PC-9 (cell line): ENCODE data around the gene POLRMT. TPM values are rescaled to one million over a fixed set of nuclear protein-coding genes. Genes with fewer than 3 reads are reported as not detected.
"Not testable (repeated sequence)": the region's sequence is repeated elsewhere in the genome, so short reads cannot be mapped to it uniquely, and the experiment has no call there.

Experiments
- BruUV-seq: library from RNA; stranded (reverse); fragments of 400-500 nt; replicated peaks from 2 replicates; lab custom pipeline; 2021; lab: Mats Ljungman, UMichigan
- CTCF ChIA-PET: fragments of 300-600 bp; sonication (Branson Sonifier 250); formaldehyde crosslinking; loops from one replicate; lab custom pipeline; 2022; ENCODE audit warnings: antibody characterized with exemption; lab: Charles Lee
- POLR2A ChIA-PET: fragments of 300-600 bp; sonication (Branson Sonifier 250); formaldehyde crosslinking; loops from one replicate; lab custom pipeline; 2022; ENCODE audit warnings: antibody characterized with exemption; ENCODE audit not compliant: unreplicated experiment; lab: Charles Lee
- DNase-seq, 2 experiments: peaks; one replicate each; pipeline versions ENCODE4 v3.0.0 to v3.0.0-alpha.2; 2015 to 2022; ENCODE audit warnings: mixed read lengths in 1 of 2
- H2AFZ ChIP-seq: fragments of 200-600 bp; sonication (generic); 2 replicates; pipeline ENCODE4 v1.8.1; 2017; ENCODE audit warnings: antibody characterized with exemption
- H3F3A ChIP-seq: fragments of 200-600 bp; sonication (generic); 2 replicates; pipeline ENCODE4 v1.8.1; 2017; ENCODE audit warnings: antibody characterized with exemption, mild to moderate bottlenecking, low read depth; ENCODE audit not compliant: insufficient read depth
- H3K27ac ChIP-seq: fragments of 200-600 bp; sonication (generic); 2 replicates; pipeline ENCODE4 v1.6.1; 2016; ENCODE audit warnings: mixed run types
- H3K27me3 ChIP-seq: fragments of 200-600 bp; sonication (generic); 2 replicates; pipeline ENCODE4 v1.6.1; 2016; ENCODE audit warnings: low read depth, mixed run types; ENCODE audit not compliant: insufficient read depth
- H3K36me3 ChIP-seq: fragments of 200-600 bp; sonication (generic); 2 replicates; pipeline ENCODE4 v1.6.1; 2016; ENCODE audit warnings: low read depth, mixed run types
- H3K4me1 ChIP-seq: fragments of 200-600 bp; sonication (generic); replicated peaks from 2 replicates; pipeline ENCODE4 v1.6.1; 2016; ENCODE audit warnings: mixed run types; ENCODE audit not compliant: insufficient read depth
- H3K4me2 ChIP-seq: fragments of 200-600 bp; sonication (generic); 2 replicates; pipeline ENCODE4 v1.6.1; 2017; ENCODE audit warnings: mixed run types
- H3K4me3 ChIP-seq: fragments of 200-600 bp; sonication (generic); 2 replicates; pipeline ENCODE4 v1.6.1; 2016; ENCODE audit warnings: mixed run types
- H3K79me2 ChIP-seq: fragments of 200-600 bp; sonication (generic); 2 replicates; pipeline ENCODE4 v1.6.1; 2017; ENCODE audit warnings: low read depth, mixed run types
- H3K9me2 ChIP-seq: fragments of 200-600 bp; sonication (generic); 2 replicates; pipeline ENCODE4 v1.8.1; 2017; ENCODE audit warnings: mild to moderate bottlenecking; ENCODE audit not compliant: insufficient read depth
- H3K9me3 ChIP-seq: fragments of 200-600 bp; sonication (generic); 2 replicates; pipeline ENCODE4 v1.8.1; 2016; ENCODE audit warnings: low read depth; ENCODE audit not compliant: insufficient read depth
- H4K20me1 ChIP-seq: fragments of 200-600 bp; sonication (generic); 2 replicates; pipeline ENCODE4 v1.8.1; 2017; ENCODE audit not compliant: insufficient read depth
- EZH2 ChIP-seq: fragments of 200-600 bp; sonication (generic); IDR thresholded peaks from 2 replicates; pipeline ENCODE4 v1.8.0; 2017; ENCODE audit warnings: antibody characterized with exemption, low read depth
- intact Hi-C: fragments of 100-400 bp; cut with micrococcal nuclease; formaldehyde crosslinking; loops from one replicate; pipeline ENCODE4 v1.10.0; 2022; ENCODE audit not compliant: unreplicated experiment
- total RNA-seq: library from RNA; stranded (reverse); gene quantifications from 2 replicates; pipeline ENCODE4 v1.2.3, GENCODE V29; 2021
- TF ChIP-seq, protein P1 (sequence below): fragments of 200-600 bp; sonication (generic); conservative IDR thresholded peaks from 2 replicates; pipeline ENCODE4 v1.6.1; 2017; ENCODE audit warnings: mixed run types, antibody characterized with exemption, mild to moderate bottlenecking, moderate library complexity

The POLRMT gene
- total RNA-seq, 1 experiment from 2014 or later, result 46.4 TPM

DNA sequence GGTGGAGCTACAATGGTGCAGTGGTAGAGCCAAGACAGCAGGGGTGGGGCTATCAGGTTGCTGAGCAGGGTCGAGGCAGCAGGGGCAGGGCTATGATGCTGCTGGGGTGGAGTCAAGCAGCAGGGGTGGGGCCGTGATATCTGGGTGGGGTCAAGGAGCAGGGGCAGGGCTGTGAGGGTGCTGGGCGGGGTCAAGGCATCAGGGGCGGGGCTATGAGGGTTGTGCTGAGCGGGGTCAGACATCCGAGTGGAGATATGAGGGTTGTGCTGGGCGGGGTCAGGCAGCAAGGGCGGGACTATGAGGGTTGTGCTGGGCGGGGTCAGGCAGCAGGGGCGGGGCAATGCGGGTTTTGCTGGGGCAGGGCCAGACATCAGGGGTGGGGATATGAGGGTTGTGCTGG is 29.0 kb downstream of the POLRMT start:
- no peak overlapping the region for H3K4me2 ChIP-seq
- no peak overlapping the region for H3K4me3 ChIP-seq
- no peaks in the 10 kb centered on the region for H3K9me2 ChIP-seq
- no peaks in the 10 kb centered on the region for H3K4me1 ChIP-seq
- H3F3A ChIP-seq, result no peaks in the 10 kb centered on the region
- H3K27ac ChIP-seq, result no peak overlapping the region
- H3K36me3 ChIP-seq, result no peaks in the 10 kb centered on the region
- no peaks in the 10 kb centered on the region for H4K20me1 ChIP-seq
- H3K9me3 ChIP-seq, result no peaks in the 10 kb centered on the region
- no peaks in the 10 kb centered on the region for H3K27me3 ChIP-seq
- no peak for TF ChIP-seq EZH2
- POLR2A ChIA-PET, result no interaction called here
- no peaks in the 10 kb centered on the region for H3K79me2 ChIP-seq
- intact Hi-C loops, result no loop called here
- no TSS peak for BruUV-seq
- no peak overlapping the region for H2AFZ ChIP-seq
- CTCF ChIA-PET, result no interaction called here
- DNase-seq, result no peak

GRCh38 chr19:603779-604178 is 29.6 kb downstream of the POLRMT start:
- H3K27ac ChIP-seq, H3K9me3 ChIP-seq, H3K9me2 ChIP-seq, DNase-seq, H4K20me1 ChIP-seq, CTCF ChIA-PET, H3K4me1 ChIP-seq, H3K79me2 ChIP-seq, intact Hi-C loops, H3K36me3 ChIP-seq, H2AFZ ChIP-seq, H3K27me3 ChIP-seq, POLR2A ChIA-PET, H3F3A ChIP-seq, BruUV-seq, H3K4me2 ChIP-seq, H3K4me3 ChIP-seq: not testable (repeated sequence)

GRCh38 chr19:603302-603639 is 30.1 kb downstream of the POLRMT start:
- H3K36me3 ChIP-seq, CTCF ChIA-PET, H3K4me1 ChIP-seq, H3K27ac ChIP-seq, H2AFZ ChIP-seq, H4K20me1 ChIP-seq, H3F3A ChIP-seq, H3K4me2 ChIP-seq, BruUV-seq, H3K9me2 ChIP-seq, intact Hi-C loops, H3K79me2 ChIP-seq, DNase-seq, H3K27me3 ChIP-seq, POLR2A ChIA-PET, H3K4me3 ChIP-seq, H3K9me3 ChIP-seq: not testable (repeated sequence)

DNA sequence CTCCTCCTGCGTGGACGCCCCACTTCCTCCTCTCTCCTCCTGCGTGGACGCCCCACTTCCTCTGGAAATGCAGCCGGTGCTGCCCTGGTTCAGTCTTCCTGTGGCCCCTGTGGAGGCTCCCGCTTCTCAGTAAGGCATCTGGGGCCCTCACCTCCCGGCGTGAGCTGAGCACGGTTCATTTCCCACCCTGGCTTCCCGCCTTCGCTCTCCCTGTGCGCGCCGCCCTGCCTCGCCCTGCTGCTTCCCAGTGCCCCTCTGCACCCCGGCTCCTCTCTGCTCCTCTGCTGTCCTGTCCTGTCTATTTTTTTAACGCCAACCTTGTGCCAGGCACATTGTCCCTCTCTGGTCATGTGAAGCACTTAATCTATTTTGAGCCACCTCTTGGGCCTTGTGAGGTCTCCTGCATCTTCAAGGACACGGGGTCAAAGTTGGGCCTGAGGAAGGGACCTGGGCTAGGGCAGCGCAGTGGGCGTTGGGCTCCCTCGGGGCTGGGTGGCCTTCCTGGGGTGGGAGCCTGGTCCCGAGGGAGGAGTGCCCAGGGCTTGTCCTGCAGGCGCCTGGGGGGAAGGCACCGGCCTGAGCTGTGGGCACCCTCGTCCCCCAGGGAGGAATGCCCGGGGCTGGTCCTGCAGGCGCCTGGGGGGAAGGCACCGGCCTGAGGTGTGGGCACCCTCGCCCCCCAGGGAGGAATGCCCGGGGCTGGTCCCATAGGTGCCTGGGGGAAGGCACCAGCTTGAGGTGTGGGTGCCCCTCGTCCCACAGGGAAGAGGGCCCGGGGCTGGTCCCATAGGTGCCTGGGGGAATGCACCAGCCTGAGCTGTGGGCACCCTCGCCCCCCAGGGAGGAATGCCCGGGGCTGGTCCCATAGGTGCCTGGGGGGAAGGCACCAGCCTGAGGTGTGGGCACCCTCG is 30.7 kb downstream of the POLRMT start:
- intact Hi-C loops, result no loop called here

More for the DNA sequence above, 30.7 kb downstream of the POLRMT start:
- ChIA-PET POLR2A (no interaction called here), CTCF (no interaction called here)
- no TSS peak for BruUV-seq
- Histone ChIP-seq H3K4me1 (no peaks in the 10 kb centered on the region), H2AFZ (no peak overlapping the region), H3K9me3 (no peaks in the 10 kb centered on the region), H3F3A (no peaks in the 10 kb centered on the region), H3K27me3 (no peaks in the 10 kb centered on the region), H3K4me2 (no peak overlapping the region), H3K4me3 (no peak overlapping the region), H3K27ac (no peak overlapping the region), H3K36me3 (no peaks in the 10 kb centered on the region), H3K79me2 (no peaks in the 10 kb centered on the region), H3K9me2 (no peaks in the 10 kb centered on the region), H4K20me1 (no peaks in the 10 kb centered on the region)
- no peak for DNase-seq
- no peak for TF ChIP-seq EZH2
- TF ChIP-seq, protein P1, sequence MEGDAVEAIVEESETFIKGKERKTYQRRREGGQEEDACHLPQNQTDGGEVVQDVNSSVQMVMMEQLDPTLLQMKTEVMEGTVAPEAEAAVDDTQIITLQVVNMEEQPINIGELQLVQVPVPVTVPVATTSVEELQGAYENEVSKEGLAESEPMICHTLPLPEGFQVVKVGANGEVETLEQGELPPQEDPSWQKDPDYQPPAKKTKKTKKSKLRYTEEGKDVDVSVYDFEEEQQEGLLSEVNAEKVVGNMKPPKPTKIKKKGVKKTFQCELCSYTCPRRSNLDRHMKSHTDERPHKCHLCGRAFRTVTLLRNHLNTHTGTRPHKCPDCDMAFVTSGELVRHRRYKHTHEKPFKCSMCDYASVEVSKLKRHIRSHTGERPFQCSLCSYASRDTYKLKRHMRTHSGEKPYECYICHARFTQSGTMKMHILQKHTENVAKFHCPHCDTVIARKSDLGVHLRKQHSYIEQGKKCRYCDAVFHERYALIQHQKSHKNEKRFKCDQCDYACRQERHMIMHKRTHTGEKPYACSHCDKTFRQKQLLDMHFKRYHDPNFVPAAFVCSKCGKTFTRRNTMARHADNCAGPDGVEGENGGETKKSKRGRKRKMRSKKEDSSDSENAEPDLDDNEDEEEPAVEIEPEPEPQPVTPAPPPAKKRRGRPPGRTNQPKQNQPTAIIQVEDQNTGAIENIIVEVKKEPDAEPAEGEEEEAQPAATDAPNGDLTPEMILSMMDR, result no peak
